ENCODE data around the gene LGR5.

DNA sequence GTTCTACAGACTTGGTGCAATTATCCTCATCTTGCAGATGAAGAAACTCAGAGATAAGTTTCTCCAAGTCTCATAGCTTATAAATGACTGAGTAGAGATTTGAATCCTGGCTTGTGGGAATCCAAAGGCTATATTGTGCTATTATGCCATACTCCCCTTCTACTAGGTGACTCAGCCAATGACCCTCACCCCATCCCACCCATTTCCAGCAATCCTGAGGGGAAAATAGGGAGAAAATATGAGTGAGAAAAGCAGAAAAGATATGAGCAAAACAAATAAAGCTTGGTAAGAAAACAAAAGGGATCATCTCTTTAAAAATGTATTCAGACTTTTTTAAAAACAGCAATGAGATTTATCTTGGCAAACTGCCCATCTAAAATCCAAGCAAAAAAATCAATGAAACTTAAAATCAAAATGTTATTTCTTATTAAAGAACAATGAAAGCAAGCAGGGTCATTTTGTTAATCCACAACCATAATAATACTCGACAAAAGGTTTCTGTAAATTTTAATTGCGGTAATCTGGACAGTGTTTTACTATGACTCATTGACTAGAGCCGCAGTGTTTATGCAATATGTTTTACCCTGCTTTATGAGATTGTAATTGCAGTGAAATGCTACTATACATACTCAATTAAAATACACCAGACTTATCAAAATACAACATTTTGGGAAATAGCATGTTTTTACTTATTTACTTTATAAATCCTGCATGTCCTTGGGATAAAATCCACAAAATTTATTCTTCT is 13.1 kb upstream of the LGR5 start:
- TF ChIP-seq, protein P1, sequence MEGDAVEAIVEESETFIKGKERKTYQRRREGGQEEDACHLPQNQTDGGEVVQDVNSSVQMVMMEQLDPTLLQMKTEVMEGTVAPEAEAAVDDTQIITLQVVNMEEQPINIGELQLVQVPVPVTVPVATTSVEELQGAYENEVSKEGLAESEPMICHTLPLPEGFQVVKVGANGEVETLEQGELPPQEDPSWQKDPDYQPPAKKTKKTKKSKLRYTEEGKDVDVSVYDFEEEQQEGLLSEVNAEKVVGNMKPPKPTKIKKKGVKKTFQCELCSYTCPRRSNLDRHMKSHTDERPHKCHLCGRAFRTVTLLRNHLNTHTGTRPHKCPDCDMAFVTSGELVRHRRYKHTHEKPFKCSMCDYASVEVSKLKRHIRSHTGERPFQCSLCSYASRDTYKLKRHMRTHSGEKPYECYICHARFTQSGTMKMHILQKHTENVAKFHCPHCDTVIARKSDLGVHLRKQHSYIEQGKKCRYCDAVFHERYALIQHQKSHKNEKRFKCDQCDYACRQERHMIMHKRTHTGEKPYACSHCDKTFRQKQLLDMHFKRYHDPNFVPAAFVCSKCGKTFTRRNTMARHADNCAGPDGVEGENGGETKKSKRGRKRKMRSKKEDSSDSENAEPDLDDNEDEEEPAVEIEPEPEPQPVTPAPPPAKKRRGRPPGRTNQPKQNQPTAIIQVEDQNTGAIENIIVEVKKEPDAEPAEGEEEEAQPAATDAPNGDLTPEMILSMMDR (IDR thresholded peaks at IDR 0.05; ENCODE audit: insufficient read depth, low read depth, low read length) = no peak
- TF ChIP-seq EZH2 (IDR thresholded peaks at IDR 0.05; ENCODE audit: insufficient read depth, low read length) = no peak
